IPS DF 4.7 (cell line): ENCODE data around the gene BLACAT1.
"Not testable (repeated sequence)": the region's sequence is repeated elsewhere in the genome, so short reads cannot be mapped to it uniquely, and the experiment has no call there.

Experiments
- DNase-seq: peaks from one replicate; pipeline ENCODE4 v3.0.0-alpha.2; 2013; ENCODE audit warnings: low spot score; ENCODE audit errors: extremely low read depth

BLACAT1 gene

DNA sequence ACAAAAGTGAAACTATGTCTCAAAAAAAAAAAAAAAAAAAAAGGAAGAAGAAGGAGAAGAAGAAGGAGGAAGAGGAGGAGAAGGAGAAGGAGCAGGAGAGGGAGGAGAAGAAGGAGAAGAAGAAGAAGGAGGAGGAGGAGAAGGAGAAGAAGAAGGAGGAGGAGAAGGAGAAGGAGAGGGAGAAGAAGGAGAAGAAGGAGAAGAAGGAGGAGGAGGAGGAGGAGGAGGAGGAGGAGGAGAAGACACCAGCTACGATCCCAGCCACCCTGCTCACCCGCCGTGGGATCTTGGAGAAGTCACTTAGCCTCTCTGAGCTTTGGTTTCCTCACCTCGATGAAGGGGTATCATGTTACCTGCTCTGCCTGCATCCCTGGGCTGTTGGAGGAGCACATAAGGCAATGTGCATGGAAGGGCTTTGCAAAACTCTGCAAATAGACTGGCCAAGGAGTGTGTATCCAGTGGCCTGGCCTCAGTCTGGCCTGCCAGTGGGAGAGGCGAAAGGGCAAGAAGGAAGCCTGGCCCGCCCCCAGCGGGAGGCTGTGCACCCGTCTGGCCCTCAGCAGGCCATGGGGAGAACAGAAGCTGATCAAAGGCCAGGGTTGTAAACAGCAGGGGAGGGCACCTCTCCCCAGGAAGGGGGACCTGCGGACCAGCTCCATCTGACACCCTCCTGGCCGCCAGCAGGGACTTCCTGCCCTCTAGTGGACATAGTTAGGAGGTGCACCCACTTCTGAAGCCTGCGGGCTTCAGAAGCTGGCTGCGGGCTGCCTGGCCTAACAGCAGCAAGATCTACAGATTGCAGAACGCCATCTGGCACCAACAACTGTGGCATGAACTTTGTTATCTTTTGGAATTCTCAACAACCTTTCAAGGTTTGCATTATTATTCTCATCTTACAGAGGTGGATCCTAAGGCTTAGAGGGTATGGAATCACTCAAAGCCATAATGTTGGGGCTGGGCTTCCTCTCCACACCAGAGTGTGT, 29.4 kb upstream of the BLACAT1 start:
- no peak for DNase-seq

DNA sequence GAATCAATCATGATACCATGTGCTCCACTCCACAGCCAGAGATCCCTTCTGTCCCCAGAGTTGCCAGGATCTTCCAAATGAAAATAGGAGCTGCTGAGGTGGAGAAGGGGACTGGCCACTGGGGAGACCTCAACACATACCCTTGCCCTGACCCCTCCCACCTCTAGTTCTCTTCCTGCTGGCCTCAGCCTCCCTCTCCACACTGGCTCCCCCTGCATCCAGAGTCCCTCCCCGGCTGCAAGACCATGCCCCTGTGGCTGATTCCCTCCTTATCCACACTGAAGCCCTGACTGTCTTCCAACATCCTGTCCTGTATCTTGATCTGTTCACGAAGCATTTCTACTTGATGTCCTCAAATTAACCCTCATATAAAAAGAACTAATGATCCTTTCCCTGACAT, 27.5 kb upstream of the BLACAT1 start:
- DNase-seq: no peak

DNA sequence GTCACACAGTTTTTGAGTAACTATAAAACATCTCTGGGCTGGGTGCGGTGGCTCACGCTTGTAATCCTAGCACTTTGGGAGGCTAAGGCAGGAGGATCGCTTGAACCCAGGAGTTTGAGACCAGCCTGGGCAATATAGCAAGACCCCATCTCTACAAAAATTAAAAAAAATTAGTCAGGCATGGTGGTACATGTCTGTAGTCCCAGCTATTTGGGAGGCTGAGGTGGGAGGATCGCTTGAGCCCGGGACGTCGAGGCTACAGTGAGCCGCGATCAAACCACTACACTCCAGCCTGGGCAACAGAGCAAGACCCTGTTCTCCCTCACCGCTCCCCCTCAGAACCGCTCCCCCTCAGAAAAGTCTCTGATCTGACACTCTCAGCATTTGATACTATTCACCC, 26.7 kb upstream of the BLACAT1 start:
- not testable (repeated sequence) for DNase-seq

DNA sequence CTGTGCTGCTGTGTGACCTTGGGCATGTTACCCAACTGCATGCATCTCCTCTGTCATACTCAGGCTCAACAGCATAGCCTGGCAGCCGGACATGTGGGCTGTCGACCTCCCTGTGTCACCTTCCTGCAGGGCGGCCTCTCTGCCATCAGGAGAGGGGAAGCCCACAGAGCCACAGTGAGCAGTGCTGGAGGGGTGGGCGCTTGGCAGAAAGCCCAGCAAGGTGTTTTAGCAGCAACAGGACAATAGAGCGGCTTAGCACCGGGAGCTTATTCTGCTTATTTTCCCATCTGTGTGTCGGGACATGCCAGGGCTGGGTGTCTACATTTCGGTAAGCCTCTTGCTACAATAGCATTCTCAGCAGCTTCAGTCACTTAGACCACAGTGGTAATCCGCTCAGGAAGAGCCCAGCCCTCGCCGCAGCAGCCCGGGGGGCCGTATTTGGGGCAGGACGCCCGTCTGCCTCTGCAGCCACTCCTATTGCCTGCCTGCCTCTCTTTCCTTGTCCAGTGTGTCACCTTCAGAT, 25.8 kb upstream of the BLACAT1 start:
- DNase-seq: no peak

- no peak for DNase-seq
Observed at GRCh38 chr1:205481218-205481617, 25.4 kb upstream of the BLACAT1 start.

- no peak for DNase-seq
Observed at GRCh38 chr1:205480349-205480985, 24.6 kb upstream of the BLACAT1 start.

- DNase-seq: not testable (repeated sequence)
Observed at GRCh38 chr1:205478985-205479384, 23.1 kb upstream of the BLACAT1 start.

GRCh38 chr1:205477759-205478247, 22.0 kb upstream of the BLACAT1 start:
- no peak for DNase-seq

DNA sequence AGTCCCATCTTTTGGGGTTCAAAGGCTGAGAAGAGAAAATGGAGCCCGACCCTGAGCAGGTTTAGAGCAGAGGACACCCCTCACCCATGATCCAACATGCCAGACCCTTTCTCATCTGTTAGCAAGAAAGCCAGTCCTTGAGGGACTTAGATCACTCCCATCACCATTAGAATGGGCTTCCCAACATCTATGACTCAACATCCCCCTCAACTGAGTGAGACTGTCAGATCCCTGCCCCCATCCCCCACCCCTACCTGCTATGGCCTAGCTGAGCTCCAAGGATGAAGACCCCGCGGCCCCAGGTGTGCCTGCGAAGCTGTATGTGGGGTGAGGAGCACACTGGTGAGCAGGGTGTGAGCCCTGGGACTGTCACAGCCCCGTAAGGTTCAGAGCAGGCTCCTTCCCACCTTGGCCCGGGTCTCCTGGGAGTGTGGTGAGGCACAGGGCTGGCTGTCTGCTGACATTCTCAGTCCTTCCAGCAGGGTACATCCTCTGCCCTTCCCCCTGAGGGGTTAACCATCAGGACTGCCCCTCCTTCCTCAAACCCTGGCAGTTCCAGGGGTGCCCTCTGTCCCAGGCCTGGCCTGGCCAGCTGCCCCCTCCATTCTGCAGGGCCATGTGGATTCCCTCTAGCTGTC, 21.4 kb upstream of the BLACAT1 start:
- no peak for DNase-seq

GRCh38 chr1:205476648-205477047, 20.8 kb upstream of the BLACAT1 start:
- no peak for DNase-seq

GRCh38 chr1:205475855-205476254, 20.0 kb upstream of the BLACAT1 start:
- DNase-seq: no peak

GRCh38 chr1:205474571-205474970, 18.7 kb upstream of the BLACAT1 start:
- no peak for DNase-seq

- DNase-seq: no peak
Observed at GRCh38 chr1:205473966-205474365, 18.1 kb upstream of the BLACAT1 start.

- no peak for DNase-seq
Observed at GRCh38 chr1:205473475-205473874, 17.6 kb upstream of the BLACAT1 start.

GRCh38 chr1:205472737-205473441, 17.0 kb upstream of the BLACAT1 start:
- no peak for DNase-seq

- DNase-seq: no peak
Observed at GRCh38 chr1:205470131-205470530, 14.3 kb upstream of the BLACAT1 start.

DNA sequence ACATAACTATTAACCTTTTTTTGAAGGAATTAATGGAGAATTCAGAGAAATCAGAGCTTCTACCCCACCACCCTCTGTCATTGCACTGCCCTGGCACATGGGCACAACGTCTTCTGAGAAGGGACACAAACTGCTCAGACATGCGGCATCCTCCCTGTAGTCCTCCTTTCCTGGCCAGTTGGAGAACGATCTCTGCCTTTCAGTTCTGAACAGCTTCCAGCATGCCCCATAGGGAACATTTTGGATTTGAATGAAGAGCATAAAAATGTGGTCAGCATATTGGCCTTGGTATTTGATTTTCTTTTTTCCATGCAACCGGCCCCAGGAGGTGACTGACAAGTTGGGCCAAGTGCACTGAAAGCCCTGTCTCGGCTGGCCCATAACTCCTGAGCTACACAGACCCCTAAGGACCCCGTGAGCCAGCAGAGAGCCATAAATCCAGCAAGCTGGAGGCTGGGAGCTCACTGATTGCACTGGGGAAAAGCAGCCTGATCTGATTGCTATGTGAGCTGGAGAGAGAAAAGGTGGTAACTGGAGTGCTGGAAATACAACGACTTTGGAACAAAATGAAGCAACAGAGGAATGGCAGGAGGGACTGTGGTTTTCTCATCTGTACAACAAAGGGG, 10.9 kb upstream of the BLACAT1 start:
- DNase-seq: no peak

GRCh38 chr1:205465392-205465791, 9.5 kb upstream of the BLACAT1 start:
- no peak for DNase-seq

- DNase-seq: no peak
Observed at GRCh38 chr1:205458777-205459566, 3.1 kb upstream of the BLACAT1 start.
